Fibroblast of skin of left biceps (primary cell): ENCODE measurements around the gene JARID2.
A peak's percentile ranks its signal among the peaks of the same experiment; 100 is the strongest.
"Not testable (repeated sequence)": the region's sequence is repeated elsewhere in the genome, so short reads cannot be mapped to it uniquely, and the experiment has no call there.

Experiments used
- DNase-seq, 2 experiments: peaks; one replicate each; pipeline ENCODE4 v3.0.0-alpha.2; 2013; ENCODE audit warnings: low read depth in 2 of 2

The JARID2 gene

DNA sequence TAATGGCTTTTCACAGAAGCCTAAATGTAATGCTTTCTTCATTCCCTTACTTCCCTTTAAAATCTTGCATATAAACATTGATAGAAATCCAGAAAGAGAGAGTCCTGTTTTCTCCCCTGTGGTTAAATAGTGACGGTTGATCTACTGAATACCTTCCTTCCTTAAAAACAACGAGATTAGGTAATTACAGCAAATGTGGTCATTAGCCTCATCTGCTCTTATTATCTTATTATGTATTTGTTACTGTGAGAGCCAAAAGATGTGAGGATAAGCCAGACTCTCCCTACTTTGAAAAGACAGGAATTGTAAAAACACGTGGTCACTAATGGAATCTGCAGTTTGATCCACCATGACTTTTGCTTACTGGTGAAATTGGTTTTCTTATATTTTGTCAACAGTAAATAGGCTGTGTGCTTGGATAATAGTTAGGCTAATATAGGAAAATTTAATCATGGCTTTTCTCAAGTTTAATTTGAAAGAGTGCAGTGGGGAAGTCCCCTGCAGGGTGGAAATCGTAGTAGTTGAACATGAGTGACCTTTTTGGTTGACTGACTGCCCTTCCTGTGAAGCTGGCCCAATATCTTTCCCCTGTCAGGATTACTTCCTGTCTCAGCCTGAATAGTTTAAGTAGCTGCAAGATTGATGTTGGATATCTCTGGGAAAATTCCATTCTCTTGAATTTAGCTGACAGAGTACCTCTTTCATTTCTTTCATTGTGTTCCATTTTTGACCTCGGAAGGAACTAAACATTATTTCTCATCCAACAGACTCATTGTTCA is 62.8 kb downstream of the JARID2 start:
- DNase-seq: no peak

DNA sequence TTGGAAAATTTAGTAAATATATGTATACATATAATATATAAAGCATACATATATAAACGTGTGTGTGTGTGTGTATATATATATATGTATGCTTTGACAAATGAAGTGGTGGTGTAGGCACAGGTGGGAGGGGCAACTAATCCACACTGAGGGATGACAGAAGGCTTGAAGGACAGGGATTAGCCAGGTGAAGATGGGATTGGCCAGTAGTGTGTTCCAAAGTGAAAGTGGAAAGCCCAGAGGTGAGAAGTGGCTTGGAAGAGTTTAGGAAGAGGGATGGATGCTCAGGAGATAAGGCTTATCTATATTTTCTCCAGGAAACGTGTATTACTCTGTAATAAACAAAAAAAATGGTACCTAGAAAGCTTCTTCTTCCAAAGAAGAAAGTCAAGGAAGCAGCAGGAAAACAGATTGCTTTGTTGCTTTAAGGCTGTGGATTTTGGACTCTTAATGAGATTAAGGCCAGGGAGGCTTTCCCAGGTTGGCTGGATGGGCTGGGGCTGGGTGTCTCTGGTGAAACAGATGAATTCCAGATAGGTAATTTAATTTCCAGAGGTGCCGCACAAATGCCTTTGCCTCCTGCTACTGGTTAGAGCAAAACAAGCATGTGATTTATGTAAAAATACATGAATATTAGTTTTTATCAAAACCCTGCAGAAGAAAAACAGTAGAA is 63.9 kb downstream of the JARID2 start:
- no peak for DNase-seq

DNA sequence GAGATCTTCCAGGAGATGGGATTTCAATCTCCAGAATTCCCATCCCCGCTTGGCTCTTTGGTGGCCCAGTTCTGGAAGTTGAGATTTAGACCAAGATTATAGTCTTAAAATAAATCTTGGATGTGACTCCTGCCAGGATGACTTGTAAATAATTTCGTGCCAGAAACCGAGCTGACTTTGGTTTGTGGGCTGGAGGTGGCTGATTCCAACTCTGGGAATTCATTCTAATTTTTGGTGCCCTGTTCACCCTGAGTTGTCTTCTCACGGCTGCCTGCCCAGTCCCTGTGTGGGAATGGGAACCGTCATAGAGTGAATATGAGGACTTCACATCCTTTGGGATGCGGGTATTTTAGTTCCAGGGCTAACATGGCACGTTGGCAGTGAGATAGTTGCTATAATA is 64.8 kb downstream of the JARID2 start:
- no peak for DNase-seq

DNA sequence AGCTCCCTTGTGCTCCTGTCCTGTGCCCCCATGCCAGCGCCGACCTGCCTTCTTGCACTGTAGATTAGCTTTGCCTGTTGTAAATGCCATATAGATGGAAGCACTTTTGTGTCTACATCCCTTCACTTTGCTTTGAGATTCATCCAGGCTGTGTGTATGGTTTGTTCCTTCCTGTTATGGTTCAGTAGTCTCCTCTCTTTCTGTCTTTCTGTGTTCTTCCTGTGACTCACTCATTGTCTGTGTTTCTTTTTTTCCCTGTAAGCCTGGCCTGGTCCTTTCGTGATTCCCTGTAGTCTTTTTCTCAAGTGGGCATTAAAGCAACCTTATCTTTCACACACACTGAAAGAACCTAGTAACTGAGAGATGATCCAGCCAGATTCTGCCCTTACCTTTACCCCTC is 66.6 kb downstream of the JARID2 start:
- no peak for DNase-seq

DNA sequence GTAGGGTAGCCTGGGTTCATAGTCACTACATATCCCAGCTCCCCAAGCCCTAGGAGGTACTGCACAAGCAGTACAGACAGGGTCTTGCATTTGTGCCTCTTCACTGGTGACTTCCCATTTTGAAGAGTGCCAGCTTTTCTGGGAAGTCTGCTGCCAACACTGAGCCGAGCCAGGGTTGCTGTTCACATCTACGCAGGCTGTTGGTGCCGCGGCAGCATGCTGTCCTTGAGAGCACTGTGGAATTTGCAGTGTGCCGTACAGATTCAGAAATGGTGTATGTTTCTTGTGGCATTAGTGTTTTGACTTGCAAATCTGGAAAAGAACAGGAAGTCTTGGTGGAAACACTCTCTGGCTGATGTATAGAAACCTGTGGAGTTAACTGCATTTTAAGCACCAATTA is 67.5 kb downstream of the JARID2 start:
- DNase-seq: no peak

DNA sequence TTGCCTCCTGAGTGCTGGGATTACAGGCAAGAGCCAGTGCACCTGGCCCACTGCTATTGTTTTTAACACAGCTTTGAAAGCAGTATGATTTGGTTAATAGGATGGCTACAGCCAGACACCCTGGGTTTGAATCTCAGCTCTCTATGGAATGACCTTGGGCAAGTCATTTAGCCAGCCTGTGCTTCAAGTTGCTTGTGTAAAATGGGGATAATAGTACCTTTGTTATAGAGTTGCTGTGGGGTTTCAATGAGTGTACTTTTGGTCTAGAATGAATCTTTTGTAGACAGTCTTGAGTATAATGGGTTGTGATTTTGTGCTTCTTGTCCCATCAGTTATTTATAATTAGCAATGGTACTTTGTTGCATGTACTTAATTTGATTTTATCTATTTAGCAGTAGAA is 70.9 kb downstream of the JARID2 start:
- DNase-seq: no peak

DNA sequence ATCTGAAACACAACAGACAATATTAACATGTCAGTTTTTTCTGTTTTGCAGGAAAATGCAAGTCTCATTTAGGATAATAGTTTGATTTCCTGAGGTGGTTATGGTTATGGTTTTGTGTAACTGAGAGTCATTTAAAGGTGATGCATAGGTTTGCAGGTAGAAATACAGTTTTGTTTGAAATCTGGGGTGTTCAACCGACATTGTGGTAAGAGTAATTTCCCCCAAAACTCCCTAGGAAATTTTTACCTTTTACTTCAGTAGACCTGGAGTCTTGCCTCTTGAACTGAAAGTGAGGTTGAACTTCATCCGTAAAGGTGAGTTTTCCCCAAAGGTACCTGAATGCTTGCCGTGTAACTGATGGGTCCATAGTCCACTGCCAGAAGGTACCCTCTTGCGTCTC is 71.4 kb downstream of the JARID2 start:
- no peak for DNase-seq

DNA sequence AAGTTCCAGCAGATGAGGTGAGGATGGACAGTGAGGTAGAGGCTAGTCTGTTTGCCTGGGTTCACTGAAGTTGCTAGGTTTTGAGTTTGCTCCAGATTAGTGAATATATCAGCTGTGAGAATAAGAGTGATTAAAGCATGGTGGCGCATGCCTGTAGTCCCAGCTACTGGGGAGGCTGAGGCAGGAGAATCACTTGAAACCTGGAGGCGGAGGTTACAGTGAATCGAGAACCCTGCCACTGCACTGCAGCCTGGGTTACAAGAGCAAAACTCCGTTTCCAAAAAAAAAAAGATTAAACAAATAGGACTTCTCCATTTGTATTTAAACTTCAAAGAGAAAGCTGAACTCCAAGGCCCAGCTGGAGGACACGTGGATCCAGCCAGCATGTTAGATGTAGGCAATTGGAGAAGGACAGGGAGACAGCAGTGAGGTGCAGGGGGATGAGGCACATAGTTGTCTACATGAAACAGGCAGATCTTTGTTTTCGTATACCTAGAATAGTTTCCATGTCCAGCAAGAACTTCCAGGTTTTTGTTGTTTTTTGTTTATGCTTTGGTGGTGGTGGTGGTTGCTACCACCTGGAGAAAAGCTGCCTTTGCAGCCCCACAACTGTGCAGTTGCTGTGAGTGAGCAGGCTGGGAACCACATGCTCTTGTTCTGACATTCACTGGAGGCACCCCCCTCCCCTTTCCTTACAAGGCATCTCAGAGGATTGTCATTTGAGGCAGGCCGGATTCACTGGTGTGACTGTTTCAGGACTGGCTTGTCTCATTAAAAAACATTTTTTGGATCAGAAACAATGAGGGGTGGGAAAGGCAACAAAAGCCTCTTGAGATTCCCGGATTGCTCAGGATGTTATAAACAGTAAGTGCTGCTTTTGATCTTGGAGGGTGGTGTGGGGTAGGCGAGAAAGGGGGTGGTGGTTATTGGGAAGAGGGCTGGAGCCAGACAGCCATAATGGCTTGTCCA is 72.3 kb downstream of the JARID2 start:
- no peak for DNase-seq

DNA sequence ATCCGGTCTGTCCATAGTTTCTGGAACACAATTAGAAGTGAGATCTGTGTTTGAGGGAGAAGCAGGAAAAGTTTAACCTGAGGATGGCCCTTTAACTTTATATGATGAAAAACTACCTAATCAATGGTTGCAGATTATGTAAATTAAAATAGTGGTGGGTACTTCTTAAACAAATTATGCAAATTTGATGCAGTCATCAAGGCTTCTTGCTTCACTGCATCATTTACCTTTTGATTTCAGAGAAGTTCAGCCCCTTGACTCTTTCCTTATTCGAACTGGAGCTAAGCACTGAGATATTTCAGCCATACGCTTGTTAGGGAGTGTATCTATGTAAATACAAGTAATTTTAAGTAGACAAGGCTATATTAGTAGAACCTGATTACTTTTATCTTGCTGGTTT is 73.8 kb downstream of the JARID2 start:
- DNase-seq: no peak

DNA sequence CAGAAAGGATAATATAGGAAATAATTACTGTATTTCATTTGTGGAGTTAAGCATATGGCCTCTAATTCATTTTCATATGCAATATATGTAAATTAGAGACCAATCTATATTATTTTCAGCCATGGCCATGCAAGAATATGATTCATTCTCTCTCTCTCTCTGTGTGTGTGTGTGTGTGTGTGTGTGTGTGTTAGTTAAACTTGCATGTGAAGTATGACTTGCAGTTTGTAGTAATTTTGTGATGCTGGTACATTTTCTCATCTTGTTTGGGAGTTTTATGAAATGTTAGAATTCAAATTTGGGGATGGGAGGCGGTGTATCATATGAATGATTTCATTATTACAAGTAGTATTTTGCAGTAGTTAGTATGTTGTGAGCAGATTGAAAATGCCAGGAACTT is 74.8 kb downstream of the JARID2 start:
- no peak for DNase-seq

DNA sequence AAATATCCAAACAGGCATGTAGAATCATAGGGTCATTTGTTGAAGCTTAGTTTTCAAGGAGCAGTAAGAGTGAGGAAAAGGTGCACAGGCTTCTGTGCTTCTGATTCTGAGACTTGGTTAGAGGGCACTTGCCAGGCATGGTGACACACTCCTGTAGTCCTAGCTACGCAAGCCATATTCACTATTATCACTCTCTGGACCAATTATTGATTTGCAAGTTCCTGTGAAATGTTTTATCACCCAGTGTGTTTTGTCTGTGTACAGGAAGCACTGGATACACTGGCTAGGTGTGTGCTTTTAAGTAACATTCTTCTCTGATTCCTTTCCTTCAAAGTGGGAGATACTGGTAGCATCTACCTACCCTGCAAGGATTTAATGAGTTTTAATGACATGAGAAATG is 76.3 kb downstream of the JARID2 start:
- no peak for DNase-seq

DNA sequence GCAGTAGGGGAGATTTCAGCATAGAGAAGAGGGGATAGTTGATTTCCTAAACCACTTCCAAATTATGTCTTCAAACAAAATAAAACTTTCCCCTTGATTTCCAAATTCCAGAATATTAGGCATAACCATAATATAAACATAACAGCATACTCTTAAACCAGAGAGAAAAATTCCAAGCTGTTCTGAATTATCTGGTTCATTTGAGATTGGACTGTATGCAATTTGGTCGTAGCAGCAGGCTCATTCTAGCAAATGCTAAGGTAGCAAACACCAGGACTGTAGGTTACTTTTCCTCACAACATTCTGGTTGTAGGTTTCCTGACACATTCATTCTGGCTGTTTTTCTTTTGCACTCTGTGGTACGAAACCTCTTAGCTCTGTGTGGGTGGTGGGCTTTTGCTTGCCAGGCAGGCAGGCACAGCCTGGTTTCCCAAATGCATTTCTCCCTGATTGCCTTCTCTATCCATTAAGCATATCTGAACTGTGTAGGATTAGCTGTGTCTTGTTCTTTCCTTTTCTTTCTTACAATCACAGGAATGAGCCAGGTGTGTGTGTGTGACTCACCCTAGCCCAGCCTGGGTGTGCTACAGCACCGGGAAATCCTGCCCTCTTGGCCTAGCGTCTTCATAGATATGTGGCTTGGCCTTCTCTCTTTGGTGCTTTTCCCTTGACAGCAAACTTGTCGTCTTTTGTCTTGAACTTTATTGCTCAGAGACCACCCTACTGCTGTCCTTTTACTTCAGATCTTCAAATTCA is 77.1 kb downstream of the JARID2 start:
- peak in 1 of 2 experiments; percentile 38 for DNase-seq

DNA sequence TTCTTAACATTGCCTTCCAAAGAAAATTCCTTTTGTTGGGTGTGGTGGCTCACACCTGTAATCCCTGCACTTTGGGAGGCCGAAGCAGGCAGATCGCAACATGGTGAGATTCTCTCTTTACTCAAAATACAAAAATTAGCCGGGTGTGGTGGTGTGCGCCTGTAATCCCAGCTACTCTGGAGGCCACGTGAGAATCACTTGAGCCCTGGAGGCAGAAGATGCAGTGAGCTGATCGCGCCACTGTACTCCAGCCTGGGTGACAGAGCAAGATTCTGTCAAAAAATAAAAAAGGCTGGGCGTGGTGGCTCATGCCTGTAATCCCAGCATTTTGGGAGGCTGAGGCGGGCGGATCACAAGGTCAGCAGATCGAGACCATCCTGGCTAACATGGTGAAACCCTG is 77.7 kb downstream of the JARID2 start:
- not testable (repeated sequence) for DNase-seq

DNA sequence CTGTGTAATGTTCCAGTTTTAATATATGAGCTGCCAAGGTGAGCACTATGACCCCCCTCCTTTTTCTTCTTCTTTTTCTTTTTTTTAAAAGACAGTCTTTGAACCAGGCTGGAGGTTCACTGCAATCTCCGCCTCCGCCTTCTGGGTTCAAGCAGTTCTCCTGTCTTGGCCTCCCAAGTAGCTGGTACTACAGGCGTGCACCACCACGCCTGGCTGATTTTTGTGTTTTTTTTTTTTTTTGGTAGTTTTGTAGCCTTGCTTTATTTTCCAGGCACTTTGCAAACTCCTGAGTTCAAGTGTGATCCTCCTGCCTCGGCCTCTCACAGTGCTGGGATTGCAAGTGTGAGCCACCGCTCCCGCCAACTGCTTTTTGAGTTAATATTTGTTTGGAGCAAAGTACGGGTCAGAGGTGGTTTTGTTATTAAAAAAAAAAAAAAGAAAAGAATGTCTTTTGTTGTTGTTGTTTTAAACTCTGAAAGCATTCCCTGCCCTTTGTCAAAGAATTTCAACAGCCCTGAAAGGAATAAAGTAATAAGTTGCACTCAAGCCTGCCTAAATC is 78.6 kb downstream of the JARID2 start:
- DNase-seq: no peak

DNA sequence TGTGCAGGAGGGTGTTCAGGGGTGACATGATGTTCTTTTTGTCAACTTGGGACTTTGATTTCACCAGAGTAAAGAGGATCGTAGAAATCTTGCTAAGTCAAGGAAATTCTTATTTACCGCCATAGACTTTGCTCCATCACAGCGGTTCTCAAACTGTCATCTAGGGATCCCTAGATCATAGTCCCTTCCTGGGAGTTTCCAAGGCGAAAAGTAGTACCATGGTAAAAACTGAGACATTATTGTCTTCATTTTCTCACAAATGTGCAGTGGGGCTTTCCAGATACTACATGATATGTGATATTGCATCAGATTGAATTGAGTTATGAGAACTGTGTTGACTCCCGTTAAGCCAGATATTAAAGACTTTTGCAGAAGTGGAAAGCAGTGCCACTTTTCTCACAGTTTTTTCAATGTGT is 79.7 kb downstream of the JARID2 start:
- DNase-seq: no peak

DNA sequence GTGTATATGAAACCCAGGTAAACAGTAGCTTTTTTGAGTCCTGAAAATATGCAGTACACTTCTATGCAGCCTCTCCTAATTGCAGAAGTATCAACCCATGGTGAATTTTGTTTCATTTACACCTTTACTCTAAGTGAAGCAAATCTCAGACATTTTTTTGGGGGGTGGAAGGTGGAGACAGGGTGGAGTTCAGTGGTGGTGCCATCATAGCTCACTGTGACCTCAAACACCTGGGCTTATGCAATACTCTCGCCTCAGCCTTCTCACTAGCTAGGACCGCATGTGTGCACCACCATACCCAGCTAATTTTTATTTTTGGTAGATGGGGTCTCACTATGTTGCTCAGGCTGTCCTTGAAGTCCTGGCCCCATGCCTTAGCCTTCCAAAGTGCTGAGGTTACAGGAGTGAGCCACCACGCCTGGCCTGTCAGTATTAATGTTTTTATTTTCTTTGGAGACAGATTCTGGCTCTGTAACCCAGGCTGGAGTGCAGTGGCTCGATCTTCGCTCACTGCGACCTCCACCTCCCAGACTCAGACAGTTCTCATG is 80.3 kb downstream of the JARID2 start:
- no peak for DNase-seq

DNA sequence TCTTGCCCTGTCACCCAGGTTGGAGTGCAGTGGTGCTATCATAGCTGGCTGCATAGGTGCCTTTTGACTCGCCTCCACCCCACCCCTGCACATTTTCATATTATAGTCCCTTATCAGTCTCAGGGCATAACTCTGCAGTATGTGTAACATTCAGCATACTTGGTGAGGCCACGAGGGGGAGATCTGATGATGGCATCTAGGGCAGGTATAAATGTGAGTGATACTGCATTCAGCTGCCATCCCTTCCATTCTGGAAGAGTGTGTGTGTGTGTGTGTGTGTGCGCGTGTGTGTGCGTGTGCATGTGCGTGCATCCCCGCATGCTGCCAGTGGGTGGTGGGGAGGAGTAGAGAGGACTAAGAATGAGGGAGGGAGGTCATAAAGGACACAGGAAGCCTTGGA is 81.4 kb downstream of the JARID2 start:
- no peak for DNase-seq

DNA sequence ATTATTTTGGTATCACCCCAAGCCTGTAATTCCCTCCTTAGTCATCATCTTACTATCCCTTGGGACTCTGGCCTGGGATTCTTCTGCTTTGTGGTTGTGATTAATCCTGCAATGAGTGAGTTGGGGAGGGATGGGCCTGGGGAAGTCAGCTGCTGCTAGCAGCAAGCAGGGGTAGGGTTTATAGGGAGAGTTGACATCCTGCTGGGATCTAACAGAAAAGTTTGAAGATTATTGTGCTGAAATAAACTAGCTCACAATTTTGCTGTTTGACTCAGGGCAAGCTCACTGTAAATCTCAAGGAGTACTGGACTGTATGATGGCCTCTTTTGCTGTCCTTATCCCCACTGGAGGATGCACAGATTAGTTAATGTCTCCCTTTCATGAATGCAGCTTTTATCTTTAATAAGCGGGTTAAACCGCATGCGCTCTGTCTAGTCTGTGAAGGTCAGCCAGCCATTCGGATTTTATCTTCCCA is 83.4 kb downstream of the JARID2 start:
- DNase-seq: peak; percentile 93 to 96

DNA sequence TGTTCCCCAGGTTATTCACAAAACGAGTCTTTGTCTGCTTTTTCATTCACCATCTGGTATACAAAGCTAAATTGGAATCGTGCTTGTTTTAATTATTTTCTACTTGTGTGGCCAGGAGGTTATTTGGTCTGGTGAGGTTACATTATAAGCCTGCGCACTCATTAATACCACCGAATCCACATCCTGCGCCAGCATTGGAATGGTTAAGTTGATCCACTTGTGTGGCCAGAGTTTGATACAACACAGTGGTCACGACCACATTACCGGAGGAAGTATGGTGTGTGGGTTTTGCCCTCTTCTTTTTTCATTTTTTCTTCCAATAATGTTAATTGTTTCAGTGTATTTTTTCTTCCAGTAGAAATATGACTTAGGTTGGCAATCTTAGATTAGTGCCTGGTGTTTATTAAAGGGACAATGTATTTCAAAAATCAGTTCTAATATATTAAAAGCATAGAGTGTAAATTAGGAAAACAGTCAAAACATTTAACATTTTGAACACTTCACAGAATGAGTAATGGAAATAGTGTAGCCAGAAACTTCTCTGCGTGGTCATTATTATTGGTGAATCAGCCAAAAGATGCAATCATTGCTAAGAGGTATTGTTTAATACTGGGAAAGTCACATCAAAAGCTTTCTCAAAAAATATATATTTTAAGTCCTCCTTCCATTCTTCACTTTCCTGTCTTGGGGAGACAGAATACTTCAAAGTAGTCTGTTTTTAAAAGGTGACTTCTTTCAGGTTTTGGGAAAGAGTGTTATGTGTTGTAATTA is 84.5 kb downstream of the JARID2 start:
- DNase-seq: no peak

DNA sequence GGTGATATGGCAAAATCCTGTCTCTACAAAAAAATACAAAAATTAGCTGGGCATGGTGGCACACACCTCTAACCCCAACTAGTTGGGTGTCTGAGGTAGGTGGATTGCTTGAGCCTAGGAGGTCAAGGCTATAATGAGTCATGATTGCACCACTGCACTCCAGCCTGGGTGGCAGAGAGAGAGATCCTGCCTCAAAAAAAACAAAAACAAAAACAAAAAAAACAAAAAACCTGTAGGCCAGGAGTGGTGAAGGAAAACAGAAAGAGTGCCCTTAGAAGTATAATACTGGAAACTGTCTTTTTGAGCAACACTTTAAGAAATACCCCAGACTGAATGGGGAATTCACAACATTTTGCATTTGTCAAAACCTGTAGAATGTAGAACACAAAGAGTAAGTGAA is 85.3 kb downstream of the JARID2 start:
- DNase-seq: no peak
